C4-2B (cell line): Measurements from ENCODE around the gene DAPK1.

Experiments
- CTCF ChIP-seq: fragments of 450-650 bp; conservative IDR thresholded peaks from 2 replicates; pipeline ENCODE4 v1.5.1; 2017; ENCODE audit warnings: mild to moderate bottlenecking
- ZFX ChIP-seq: fragments of 450-650 bp; IDR thresholded peaks from 2 replicates; pipeline ENCODE4 v1.6.1; 2017

GRCh38 chr9:87635656-87636501 lies 138.2 kb downstream of the DAPK1 start:
- TF ChIP-seq CTCF (no peak), ZFX (no peak)
